ENCODE results near the gene ITSN2.
"Not testable (repeated sequence)": the region's sequence is repeated elsewhere in the genome, so short reads cannot be mapped to it uniquely, and the experiment has no call there.

The ITSN2 gene

DNA sequence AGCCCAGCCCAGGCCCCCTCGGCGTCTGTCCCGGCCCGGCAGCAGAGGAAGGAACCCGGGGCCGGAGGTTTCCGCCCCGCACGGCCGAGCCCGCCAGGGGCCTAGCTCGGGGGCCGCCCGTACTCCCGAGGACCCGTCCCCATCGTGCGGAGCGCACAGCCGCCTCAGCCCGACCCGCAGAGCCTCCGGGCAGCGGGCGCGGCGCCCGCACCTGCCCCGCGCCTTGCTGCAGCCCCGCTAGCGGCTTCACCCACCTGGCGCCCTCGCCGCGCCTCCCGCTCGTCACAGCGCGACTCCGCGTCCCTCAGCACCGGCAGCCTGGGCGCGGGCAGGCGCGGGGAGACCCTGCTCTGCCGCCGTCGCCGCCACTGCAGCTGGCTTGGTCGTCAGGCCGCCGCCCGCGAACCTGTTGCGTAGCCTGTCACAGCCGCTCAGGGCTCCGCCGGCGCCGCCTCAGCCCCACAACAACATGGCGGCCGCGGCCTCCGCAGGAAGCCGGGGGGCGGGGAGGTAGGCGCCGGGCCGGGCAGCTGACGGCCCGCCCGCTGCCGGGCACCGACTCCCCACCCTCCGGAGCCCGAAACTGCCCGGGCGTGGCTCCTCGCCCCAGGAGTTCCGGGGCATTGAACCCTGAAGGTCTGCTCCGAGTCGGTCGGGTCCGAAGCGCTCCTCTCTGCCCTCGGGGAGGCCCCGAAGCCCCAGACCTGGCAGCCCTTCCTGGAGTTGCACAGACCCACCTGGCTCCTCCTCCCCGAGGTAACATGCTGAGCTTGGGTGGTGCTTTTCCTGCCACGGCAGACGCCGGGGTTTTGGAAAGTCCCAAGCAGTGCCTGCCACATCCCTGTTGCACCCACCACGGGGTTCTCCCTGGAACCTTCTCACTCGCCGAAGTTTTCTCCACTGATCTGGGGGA is at the start of gene ITSN2:
Gene ITSN2 (minus strand): TSS at position 487 of the 913 bp plus-strand sequence. CDS start 32,454 bp downstream, outside the sequence.
- peak; percentile 90 for DNase-seq

- no peak for DNase-seq
These were observed 48.8 kb upstream of the ITSN2 start for GRCh38 chr2:24409171-24409570.

GRCh38 chr2:24408704-24409103 is 48.4 kb upstream of the ITSN2 start:
- DNase-seq: not testable (repeated sequence)

GRCh38 chr2:24404491-24404921 is 44.2 kb upstream of the ITSN2 start:
- no peak for DNase-seq

GRCh38 chr2:24403832-24404212 is 43.5 kb upstream of the ITSN2 start:
- no peak for DNase-seq

DNA sequence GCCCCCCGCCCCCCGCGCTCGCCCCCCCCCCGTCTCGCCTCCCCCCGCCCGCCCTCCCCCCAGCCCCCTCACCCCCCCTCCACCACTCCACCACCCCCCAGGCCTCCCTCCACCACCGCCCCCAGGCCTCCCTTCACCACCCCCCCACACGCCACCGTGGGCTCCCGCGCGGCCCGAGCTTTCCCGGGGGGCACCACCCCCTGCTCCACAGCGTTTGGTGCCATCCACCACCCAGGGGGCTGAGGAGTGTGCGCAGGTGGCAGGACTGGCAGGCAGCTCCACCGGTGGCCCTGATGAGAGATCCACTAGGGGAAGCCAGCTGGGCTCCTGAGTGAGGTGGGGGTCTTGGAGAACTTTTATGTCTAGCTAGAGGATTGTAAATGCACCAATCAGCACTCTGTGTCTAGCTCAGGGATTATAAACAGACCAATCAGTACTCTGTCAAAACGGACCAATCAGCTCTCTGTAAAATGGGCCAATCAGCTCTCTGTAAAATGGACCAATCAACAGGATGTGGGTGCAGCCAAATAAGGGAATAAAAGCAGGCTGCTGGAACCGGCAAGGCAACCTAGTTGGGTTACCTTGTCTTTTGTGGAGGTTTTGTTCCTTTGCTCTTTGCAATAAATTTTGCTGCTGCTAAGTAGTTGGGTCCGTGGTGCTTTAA is 43.0 kb upstream of the ITSN2 start:
- DNase-seq: no peak

DNA sequence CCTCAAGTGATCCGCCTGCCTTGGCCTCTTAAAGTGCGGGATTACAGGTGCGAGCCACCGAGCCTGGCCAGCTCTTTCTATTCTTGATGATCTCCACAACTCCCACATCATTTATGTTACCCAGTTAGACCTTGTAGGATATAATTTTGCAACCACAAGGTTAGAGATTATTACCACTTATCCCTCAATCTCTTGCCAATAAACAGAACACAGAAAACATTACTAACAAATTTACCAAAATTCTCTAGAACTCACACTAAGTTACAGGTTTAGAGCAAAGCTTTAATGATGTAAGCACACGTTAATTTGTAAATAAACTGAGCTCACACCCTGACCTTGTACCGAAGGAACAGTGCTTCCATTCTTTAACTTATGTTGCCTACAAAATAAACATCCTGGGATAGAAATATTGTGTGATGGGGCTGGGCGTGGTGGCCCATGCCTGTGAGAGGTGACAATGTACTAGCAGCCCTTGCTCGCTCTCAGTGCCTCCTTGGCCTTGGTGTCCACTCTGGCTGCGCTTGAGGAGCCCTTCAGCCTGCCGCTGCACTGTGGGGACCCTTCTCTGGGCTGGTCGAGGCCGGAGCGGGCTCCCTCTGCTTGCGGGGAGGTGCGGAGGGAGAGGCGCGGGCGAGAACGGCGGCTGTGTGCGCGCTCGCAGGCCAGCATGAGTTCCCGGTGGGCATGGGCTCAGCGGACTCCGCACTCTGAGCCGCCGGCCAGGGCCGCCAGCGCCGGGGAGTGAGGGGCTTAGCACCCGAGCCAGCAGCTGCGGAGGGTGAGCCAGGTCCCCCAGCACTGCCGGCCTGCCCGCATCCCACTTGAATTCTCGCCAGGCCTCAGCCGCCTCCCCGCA is 42.1 kb upstream of the ITSN2 start:
- DNase-seq: no peak

GRCh38 chr2:24400207-24400907 is 40.0 kb upstream of the ITSN2 start:
- no peak for DNase-seq

DNA sequence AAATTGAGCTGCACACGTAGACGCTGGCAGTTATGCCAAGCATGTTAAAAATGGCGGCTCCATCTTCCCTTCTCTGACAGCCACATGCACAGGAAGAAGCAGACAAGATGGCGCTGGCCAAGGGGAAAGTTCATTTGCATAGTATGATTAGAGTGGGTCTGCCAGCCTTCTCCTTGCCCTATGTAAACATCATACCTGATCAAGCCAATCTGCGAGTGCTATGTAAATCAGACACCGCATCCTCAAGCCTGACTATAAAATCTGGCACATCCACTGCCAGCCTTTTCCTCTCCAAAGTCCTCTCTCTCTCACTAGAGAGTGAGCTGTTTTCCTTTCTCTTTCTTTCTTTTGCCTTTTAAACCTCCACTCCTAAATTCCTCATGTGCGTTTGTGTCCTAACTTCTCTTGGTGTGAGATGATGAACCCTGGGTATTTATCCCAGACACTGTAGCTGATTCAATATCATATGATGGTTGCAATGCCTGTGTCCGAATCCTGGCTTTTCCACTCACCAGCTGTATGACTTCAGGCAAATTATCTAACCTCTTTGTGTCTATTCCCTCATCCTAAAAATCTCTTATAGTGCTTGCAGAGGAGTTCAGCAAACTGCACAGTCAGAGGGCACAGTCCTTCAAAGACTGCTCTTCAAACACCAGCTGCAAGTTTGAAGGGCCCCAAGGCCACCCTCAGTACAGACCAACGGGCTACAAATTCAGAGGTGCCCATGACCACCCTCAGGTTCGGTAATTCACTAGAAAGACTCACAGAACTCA is 39.3 kb upstream of the ITSN2 start:
- no peak for DNase-seq

- no peak for DNase-seq
These were observed 34.7 kb upstream of the ITSN2 start for GRCh38 chr2:24394998-24395397.

GRCh38 chr2:24392542-24393059 is 32.3 kb upstream of the ITSN2 start:
- no peak for DNase-seq

GRCh38 chr2:24385366-24385765 is 25.0 kb upstream of the ITSN2 start:
- no peak for DNase-seq

GRCh38 chr2:24382363-24383073 is 22.2 kb upstream of the ITSN2 start:
- DNase-seq: peak; percentile 82

GRCh38 chr2:24380820-24381219 is 20.5 kb upstream of the ITSN2 start:
- no peak for DNase-seq

DNA sequence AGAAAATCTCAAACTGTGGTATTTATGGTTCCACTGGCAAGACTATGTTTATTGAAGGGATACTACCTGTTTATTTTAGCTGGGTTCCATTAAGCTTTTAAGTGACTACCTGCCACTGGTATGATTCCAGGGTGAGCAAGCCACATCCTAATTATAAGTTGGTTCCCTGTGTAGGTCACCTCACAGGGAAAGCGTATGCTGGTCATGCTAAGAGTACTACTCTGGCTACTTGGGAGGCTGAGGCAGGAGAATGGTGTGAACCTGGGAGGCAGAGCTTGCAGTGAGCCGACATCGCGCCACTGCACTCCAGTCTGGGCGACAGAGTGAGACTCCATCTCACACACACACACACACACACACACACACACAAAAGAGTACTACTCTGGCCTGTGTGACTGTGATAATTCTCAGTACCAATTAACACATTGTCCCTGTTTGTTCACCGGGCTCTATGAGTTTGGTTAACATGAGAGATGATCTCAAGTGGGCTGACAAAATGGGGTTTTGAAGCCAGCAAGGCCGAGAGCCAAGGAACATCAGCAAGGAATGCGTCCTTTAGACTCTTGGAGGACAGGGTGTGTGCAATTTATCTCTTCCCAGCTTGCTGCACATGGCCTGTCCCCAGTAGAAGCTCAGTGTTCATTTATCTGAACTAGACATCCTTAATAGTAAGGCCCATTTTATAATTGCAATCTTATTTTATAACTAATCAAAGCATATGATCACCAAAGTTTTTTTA is 15.2 kb upstream of the ITSN2 start:
- DNase-seq: no peak

GRCh38 chr2:24374301-24374700 is 14.0 kb upstream of the ITSN2 start:
- no peak for DNase-seq

DNA sequence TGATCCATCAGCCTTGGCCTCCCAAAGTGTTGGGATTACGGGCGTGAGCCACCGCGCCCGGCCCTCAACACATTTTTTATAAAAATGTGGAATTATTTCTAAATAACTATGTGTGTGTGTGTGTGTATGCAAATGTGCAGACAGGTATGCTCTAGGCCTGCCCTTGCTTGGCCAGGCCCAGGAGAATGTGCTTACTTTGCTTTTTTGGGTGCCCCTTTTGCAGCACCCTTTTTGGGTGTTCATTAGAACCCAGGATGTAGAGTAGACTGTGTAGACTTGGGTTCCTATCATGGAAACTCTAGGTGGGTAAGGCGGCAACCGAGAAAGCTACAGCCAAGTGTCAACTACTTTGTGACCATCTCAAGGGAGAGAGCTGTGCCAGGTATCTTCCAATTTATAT is 11.7 kb upstream of the ITSN2 start:
- no peak for DNase-seq

- DNase-seq: no peak
These were observed 5.5 kb upstream of the ITSN2 start for GRCh38 chr2:24365826-24366225.

GRCh38 chr2:24365051-24365450 is 4.7 kb upstream of the ITSN2 start:
- peak; percentile 92 for DNase-seq

DNA sequence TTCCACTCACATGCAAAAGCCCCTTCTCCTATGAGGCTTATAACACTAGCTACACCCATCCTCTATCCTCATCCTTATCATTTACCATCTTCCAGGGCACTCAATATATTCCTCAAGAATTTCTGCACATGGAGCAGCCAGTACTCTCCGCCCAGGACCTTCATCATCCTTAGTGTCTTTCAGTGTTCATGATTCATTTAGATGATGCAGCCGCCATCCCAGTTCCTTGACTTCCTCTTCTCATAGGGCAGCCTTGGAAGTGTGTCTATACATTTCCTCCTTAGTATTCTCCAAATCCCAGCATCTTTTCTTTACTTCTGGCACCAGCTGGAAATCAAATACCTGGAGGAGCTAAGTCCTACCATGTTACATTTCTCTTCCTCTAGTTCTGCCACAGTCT is 3.0 kb upstream of the ITSN2 start:
- peak; percentile 79 for DNase-seq
